KOPT-K1 (cell line): ENCODE data around the gene ELP1.

ENCODE experiments used
- H3K27ac ChIP-seq: fragments of 200-600 bp; sonication (generic); 2 replicates; pipeline ENCODE4 v1.5.1; 2016; ENCODE audit warnings: antibody characterized with exemption, mild to moderate bottlenecking, low read depth, low read length; ENCODE audit not compliant: poor library complexity, severe bottlenecking
- H3K36me3 ChIP-seq: fragments of 200-600 bp; sonication (generic); 2 replicates; pipeline ENCODE4 v1.5.1; 2017; ENCODE audit warnings: antibody characterized with exemption, mild to moderate bottlenecking, low read length, moderate library complexity; ENCODE audit not compliant: insufficient read depth
- H3K9me3 ChIP-seq: fragments of 200-600 bp; sonication (generic); 2 replicates; pipeline ENCODE4 v1.5.1; 2017; ENCODE audit warnings: antibody characterized with exemption, low read length, mild to moderate bottlenecking; ENCODE audit not compliant: insufficient read depth, poor library complexity, severe bottlenecking

The ELP1 gene

DNA sequence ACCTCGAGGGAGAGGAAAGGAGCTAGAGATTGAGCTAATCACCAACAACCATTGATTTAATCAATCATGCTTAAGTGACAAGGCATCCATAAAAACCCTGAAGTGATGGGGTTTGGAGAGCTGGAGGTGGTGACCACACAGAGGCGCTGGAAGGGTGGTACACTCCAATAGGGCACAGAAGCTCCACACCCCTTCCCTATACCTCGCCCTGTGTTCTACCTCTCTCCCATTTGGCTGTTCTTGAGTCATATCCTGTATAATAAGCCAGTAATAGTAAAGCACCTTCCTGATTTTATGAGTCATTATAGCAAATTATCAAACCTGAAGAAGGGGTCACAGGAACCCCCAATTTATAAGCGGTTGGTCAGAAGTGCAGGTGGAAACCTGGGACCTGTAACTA is 96.4 kb downstream of the ELP1 start:
- H3K27ac ChIP-seq, result no peak overlapping the region
- no peaks in the 10 kb centered on the region for H3K9me3 ChIP-seq
- no peaks in the 10 kb centered on the region for H3K36me3 ChIP-seq

DNA sequence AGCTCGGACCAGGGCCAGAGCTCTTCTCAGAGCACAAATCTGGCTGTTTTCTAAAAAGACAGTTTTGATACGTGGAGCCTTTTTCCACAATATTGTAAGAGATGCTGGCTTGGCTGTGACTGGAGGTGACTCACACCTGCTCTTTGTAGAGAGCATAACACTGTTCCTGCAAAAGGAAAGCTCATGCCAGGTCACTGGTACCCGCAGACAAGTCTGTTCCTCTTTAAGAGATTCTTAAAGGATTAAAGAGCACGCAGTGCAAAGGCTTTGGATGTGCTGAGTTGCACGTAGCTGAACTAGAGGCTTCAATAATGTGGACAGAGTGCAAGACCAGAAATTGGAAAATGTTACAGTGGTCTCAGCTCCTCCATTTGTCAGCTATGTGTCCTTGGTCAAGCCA is 97.1 kb downstream of the ELP1 start:
- H3K36me3 ChIP-seq, result no peaks in the 10 kb centered on the region
- H3K27ac ChIP-seq, result no peak overlapping the region
- no peaks in the 10 kb centered on the region for H3K9me3 ChIP-seq

DNA sequence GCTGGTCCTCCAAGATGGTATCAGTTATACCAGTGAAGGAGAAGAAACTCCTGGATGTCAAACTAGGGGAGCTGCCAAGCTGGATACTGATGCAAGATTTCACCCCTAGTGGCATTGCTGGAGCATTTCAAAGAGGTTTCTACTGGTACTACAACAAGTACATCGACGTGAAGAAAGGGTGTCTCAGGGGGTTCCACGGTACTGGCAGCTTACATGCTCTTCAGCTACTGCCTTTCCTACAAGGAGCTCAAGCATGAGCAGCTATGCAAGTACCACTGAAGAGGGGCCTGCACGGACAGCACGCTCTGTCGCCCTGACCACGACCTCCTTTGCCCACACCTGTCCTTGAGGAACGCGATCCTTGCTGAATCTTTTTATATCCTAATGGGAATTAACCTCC is 97.6 kb downstream of the ELP1 start:
- H3K27ac ChIP-seq, result no peak overlapping the region
- H3K9me3 ChIP-seq, result no peaks in the 10 kb centered on the region
- H3K36me3 ChIP-seq, result no peaks in the 10 kb centered on the region

DNA sequence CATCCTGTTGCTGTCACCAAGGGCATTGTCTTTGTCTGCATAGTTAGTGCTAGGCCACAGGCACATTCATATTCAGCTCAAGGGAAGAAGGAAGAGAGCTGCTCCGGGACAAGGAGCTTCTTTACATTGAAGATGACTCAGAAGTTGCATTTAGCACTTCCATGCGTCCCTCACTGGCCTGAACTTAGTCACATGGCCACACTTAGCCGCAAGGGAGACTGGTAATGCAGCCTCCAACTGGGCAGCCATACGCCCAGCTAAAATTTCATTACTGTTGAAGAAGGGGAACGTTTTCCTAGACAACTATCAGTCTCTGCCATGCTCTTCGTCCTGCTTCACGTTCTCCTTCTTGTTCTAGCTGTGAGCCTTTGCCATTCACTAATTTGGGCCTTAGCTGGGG is 98.1 kb downstream of the ELP1 start:
- Histone ChIP-seq H3K27ac (no peak overlapping the region), H3K36me3 (no peaks in the 10 kb centered on the region), H3K9me3 (no peaks in the 10 kb centered on the region)

DNA sequence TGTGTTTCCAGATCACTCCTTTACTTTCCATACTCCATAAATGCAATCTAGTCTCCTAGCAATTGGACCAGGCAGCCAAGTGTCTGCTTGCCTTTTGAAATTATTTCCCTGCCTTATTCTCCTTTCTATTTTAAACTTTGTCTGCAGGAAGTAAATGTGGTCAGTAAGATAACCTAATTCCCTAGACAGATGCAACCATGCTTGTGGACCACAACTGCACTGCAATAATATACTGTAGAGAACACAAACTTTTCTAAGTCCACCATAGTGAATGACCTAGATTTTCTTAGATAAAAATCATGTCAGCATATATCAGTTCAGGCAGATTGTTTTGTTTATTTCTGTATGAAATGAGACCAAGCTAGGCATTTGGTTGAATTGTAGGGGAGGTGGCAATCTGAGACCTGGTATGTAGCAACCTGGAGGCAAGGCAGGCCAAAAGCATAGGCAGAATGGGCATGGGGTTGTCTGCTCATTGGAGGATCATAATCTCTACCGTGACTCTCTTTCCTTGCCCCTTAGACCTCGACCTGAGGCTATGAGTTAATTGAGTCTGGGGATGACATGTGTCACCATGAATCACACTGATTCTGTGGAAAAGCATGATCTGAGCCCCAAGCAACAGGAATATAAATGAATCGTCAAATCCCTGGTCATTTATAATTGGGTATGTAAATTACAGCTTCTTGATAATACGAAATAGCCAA is 98.8 kb downstream of the ELP1 start:
- no peaks in the 10 kb centered on the region for H3K36me3 ChIP-seq
- no peaks in the 10 kb centered on the region for H3K9me3 ChIP-seq
- no peak overlapping the region for H3K27ac ChIP-seq

DNA sequence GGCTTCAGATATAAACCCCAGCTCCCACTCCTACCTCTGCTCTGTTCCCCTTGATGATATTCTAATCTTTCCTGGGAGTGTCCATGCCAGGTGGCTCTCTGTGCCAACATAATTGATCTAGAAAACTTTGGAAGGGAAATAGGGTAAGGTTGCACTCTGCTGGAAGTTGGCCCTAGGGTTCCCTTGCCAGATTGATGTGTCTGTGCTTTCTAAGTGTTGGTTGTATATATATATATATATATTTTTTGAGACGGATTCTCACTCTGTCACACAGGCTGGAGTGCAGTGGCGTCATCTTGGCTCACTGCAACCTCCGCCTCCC is 101.8 kb downstream of the ELP1 start:
- H3K27ac ChIP-seq, result no peak overlapping the region
- no peaks in the 10 kb centered on the region for H3K36me3 ChIP-seq
- no peaks in the 10 kb centered on the region for H3K9me3 ChIP-seq

DNA sequence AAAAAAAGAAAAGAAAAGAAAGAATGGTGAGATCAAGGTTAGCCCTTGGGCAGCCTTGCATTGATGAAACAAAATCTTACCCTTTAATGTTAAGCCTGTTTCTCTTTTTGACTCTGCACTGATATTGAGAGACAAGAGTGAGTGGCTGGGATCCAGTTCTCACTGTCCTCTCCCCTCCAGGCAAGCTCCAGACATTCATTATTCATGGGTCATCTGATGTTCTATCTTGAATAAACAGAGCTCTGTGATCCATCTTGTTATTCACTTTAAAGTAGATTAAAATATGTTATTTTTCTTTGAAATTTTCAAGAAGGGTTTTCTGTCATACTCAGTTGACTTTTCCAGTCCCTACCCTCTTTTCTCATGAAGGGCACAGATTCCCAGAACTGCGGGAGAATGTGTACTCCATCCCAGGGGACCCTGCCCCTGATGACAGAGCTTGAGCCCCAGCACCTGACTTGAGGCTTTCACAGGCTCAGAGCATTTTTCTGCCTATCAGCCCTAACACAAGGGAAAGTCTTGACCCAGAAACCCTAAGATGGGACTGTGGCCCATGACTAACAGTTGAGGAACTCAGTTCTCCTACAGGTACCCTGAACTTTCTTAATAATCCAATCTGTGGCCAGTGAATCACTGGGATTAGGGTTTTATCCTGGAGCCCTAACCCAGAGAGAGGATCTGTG is 102.3 kb downstream of the ELP1 start:
- no peaks in the 10 kb centered on the region for H3K36me3 ChIP-seq
- H3K27ac ChIP-seq, result no peak overlapping the region
- H3K9me3 ChIP-seq, result no peaks in the 10 kb centered on the region

DNA sequence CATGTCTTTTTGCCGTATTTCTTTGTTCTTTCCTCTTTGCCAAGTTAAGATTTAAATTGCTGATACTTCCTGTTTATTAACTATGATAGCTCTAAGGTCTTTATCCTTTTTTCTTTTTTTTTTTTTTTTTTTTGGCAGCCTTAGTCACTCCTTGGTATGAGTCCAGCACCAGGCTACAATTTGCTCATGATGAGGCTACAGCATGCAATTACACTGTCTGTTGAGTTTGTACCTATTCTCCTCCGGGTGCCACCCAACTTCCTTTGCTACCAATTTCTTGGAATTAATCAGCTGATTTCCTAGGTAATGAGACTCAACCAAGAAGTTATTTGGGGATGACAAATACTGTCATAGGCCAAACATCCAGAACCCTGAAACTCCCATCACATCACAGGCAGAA is 103.7 kb downstream of the ELP1 start:
- Histone ChIP-seq H3K36me3 (no peaks in the 10 kb centered on the region), H3K27ac (no peak overlapping the region), H3K9me3 (no peaks in the 10 kb centered on the region)

DNA sequence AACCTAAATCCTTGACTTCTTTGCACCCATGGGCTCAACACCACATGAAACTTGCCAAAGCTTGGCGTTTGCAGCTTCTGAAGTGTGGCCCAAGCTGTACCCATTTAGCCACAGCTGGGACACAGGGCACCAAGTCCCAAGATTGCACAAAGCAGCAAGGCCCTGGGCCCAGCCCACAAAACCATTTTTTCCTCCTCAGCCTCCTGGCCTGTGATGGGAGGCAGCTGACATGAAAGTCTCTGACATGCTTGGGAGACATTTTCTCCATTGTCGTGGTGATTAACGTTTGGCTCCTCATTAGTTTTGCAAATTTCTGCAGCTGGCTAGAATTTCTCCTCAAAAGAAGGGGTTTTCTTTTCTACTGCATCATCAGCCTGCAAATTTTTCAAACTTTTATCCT is 110.1 kb downstream of the ELP1 start:
- Histone ChIP-seq H3K36me3 (no peaks in the 10 kb centered on the region), H3K27ac (no peak overlapping the region), H3K9me3 (peaks cover 10% of the 10 kb centered on the region)
